ENCODE results near the gene ARHGAP27. TPM values are rescaled to one million over a fixed set of nuclear protein-coding genes. Genes with fewer than 3 reads are reported as not detected.

The ARHGAP27 gene
- total and polyA plus RNA-seq, 11 donors = 16.3 to 39.4 (median 25.3) TPM

DNA sequence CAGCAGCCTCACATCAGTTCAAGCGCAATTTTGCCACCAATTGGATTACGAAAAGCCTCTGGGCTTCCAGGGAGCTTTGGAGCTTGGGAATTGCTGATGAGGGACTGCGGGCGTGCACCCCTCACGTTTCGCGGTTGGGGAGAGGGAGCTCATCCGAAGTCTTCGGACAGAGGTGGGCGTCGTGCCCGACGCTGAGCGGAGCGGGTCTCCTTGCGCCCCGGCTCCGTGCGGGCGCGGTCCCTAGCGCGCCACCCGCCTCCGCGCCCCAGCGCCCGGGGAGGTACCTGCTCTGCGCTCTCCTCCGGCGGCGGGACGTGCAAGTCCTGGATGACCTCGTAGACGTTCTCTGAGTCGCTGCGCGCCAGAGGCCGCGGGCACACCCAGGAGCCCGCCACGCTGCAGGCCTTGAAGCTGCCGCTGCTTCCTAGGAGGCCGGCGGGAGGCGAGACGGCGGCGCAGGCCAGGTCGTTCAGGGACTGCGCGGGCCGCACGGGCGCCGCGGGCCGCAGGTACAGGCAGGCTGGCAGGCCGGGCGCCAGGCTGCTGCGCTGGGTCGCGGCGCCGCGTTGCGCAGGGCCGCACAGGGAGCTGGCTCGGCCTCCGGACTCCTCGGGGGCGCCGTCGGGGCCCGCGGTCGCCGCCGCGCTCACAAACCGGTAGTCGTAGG lies 3.2 kb downstream of the ARHGAP27 start:
- intact Hi-C loops (cut with DNase I) = loop anchor here in 1 of 10 donors (5.0 kb wide), 1 partner anchor 58 kb away; no protein-coding TSS in a partner anchor
- ATAC-seq (no peak), DNase-seq (peak in 1 of 5 donors; percentile 27)
- no peaks in the 10 kb centered on the region for H3K9me3 ChIP-seq
- H3K36me3 ChIP-seq = peaks cover 0 to 3% (median 0%) of the 10 kb centered on the region in 9 donors
- H3K4me3 ChIP-seq = peak overlapping the region in 2 of 12 donors; percentile 16 to 36
- peaks cover 10 to 38% (median 23%) of the 10 kb centered on the region in 9 donors for H3K27me3 ChIP-seq
- TF ChIP-seq POLR2A (IDR thresholded peaks at IDR 0.05) = no peak
- TF ChIP-seq, protein P1, sequence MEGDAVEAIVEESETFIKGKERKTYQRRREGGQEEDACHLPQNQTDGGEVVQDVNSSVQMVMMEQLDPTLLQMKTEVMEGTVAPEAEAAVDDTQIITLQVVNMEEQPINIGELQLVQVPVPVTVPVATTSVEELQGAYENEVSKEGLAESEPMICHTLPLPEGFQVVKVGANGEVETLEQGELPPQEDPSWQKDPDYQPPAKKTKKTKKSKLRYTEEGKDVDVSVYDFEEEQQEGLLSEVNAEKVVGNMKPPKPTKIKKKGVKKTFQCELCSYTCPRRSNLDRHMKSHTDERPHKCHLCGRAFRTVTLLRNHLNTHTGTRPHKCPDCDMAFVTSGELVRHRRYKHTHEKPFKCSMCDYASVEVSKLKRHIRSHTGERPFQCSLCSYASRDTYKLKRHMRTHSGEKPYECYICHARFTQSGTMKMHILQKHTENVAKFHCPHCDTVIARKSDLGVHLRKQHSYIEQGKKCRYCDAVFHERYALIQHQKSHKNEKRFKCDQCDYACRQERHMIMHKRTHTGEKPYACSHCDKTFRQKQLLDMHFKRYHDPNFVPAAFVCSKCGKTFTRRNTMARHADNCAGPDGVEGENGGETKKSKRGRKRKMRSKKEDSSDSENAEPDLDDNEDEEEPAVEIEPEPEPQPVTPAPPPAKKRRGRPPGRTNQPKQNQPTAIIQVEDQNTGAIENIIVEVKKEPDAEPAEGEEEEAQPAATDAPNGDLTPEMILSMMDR (IDR thresholded peaks at IDR 0.05) = no peak
- peaks cover 0 to 74% (median 40%) of the 10 kb centered on the region in 12 donors for H3K4me1 ChIP-seq
- H3K27ac ChIP-seq = peak overlapping the region in 1 of 12 donors; percentile 81
- 37 to 65% (median 50%) methylated on average over 18 to 82 of the region's 82 CpGs for WGBS, 4 donors

DNA sequence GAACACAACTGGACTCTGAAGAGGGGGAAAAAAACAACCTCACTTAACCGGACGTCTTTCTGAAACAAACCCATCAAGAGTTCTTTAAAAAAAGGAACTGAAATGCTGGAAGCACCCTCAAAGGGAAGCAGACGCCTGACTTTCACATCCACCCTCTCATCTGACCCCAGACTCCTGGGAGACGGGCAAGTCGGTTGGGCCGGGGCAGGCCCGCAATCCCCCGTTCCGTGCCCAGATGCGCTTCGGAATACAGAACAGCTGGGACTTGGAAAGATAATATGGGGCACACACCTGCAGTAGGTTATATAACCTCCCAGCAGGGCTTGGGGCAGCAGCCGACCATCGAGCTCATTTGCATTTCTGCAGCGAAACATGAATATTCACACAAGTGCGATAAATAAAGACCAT lies 3.7 kb downstream of the ARHGAP27 start:
- 29 to 44% (median 36%) methylated on average over 15 of the region's 15 CpGs for WGBS, 4 donors
- no peaks in the 10 kb centered on the region for H3K9me3 ChIP-seq
- TF ChIP-seq POLR2A (IDR thresholded peaks at IDR 0.05) = no peak
- TF ChIP-seq, protein P1 (IDR thresholded peaks at IDR 0.05) = no peak
- peaks cover 0 to 3% (median 0%) of the 10 kb centered on the region in 9 donors for H3K36me3 ChIP-seq
- H3K4me3 ChIP-seq = peak overlapping the region in 2 of 12 donors; percentile 24 to 36
- H3K4me1 ChIP-seq = peaks cover 0 to 77% (median 41%) of the 10 kb centered on the region in 12 donors
- DNase-seq (no peak), ATAC-seq (no peak)
- intact Hi-C loops (cut with DNase I) = no loop called here
- H3K27me3 ChIP-seq = peaks cover 10 to 38% (median 23%) of the 10 kb centered on the region in 9 donors
- H3K27ac ChIP-seq = peak overlapping the region in 1 of 12 donors; percentile 81

DNA sequence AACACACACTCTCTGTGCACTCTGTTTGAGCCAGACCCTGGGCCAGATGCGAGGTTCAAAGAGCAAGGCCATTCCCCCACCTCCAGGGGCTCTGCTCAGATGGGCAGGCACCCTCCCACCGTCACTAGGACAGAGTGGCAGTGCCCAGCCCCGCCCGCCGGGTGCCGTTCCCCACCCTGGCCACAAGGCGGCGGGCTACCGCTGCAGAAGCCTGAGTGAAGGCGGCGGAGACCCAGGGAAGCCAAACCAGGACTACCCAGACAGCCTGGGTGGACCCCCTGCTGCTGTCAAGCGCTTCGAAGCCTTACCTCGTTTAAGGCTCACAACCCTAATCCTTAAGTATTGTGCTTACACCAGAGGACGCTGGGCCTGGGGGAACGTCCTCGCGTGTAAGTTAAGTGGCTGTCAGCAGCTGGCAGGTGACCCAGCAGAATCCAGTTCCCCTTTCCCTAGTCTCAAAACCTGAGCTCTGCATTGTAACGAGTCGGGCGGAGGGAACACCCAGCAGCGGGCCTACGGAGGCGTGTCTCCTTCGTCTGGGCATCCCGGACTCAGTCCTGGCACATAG lies 4.5 kb downstream of the ARHGAP27 start:
- peak overlapping the region in 3 of 12 donors; percentile 4 to 81 (median 16) for H3K27ac ChIP-seq
- peak overlapping the region in 8 of 12 donors; percentile 2 to 36 (median 26) for H3K4me3 ChIP-seq
- TF ChIP-seq POLR2A (IDR thresholded peaks at IDR 0.05) = no peak
- TF ChIP-seq, protein P1 (IDR thresholded peaks at IDR 0.05) = peak; percentile 95 to 100 (median 99)
- H3K4me1 ChIP-seq = peaks cover 0 to 74% (median 41%) of the 10 kb centered on the region in 12 donors
- H3K36me3 ChIP-seq = peaks cover 0 to 3% (median 0%) of the 10 kb centered on the region in 9 donors
- no peaks in the 10 kb centered on the region for H3K9me3 ChIP-seq
- H3K27me3 ChIP-seq = peaks cover 10 to 38% (median 23%) of the 10 kb centered on the region in 9 donors
- whole genome bisulfite sequencing, 4 donors = 2 to 24% (median 10%) methylated on average over 12 to 26 of the region's 26 CpGs
- ATAC-seq = peak; percentile 56 to 65 (median 60)
- peak; percentile 65 to 87 (median 73) for DNase-seq
- intact Hi-C loops (cut with DNase I) = no loop called here

DNA sequence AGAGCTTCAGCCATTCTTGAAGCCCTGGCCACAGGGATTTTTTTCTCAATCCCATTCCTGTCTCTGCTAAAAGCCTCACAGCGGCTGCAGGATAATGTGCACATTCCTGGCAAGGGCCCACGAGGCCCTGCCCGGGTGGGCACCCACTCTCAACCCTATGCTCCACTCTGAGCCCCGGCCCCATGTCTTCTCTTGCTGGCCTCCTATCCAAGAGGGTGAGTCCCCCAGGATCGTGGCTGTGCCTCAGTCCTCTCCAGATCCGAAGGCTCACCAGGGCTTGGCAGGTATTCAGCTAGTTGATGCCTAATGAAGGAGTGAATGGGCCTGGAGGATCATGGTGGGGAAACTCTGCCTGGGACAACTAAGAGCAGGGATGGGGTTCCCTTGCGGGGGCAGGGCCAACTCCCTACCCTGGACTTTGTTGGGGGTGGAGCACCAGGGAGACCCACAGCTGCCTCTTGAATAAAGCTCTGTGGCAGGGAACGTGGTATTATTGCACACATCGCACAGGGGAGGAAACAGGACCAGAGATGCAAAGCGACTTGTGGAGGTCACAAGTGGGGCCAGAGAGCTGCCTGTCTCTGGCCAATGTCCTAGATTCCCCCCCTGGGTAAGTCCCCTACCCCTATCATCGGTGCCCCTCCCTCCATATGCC lies 5.4 kb downstream of the ARHGAP27 start:
- DNase-seq = peak in 1 of 5 donors; percentile 4
- H3K9me3 ChIP-seq = no peaks in the 10 kb centered on the region
- H3K36me3 ChIP-seq = peaks cover 0 to 3% (median 0%) of the 10 kb centered on the region in 9 donors
- peaks cover 10 to 31% (median 23%) of the 10 kb centered on the region in 9 donors for H3K27me3 ChIP-seq
- WGBS, 4 donors = 77 to 86% (median 83%) methylated on average over 10 to 11 of the region's 11 CpGs
- intact Hi-C loops (cut with DNase I) = no loop called here
- peaks cover 0 to 66% (median 37%) of the 10 kb centered on the region in 12 donors for H3K4me1 ChIP-seq
- no peak for TF ChIP-seq POLR2A (IDR thresholded peaks at IDR 0.05)
- TF ChIP-seq, protein P1 (IDR thresholded peaks at IDR 0.05) = no peak
- no peak overlapping the region for H3K27ac ChIP-seq
- no peak for ATAC-seq
- no peak overlapping the region for H3K4me3 ChIP-seq
